ENCODE results near the gene PSEN2. TPM values are rescaled to one million over a fixed set of nuclear protein-coding genes. Genes with fewer than 3 reads are reported as not detected.

The PSEN2 gene
- total and polyA plus RNA-seq, 2 of the 8 experiments (the other 6 are each of a cell fraction or from before 2014, with no cell fraction given): 22.9 to 29.0 TPM

GRCh38 chr1:226871636-226872327 is 1.4 kb downstream of the PSEN2 start:
- H2BK120ac ChIP-seq (replicated peaks; ENCODE audit: low read depth, low read length): no peak overlapping the region
- H3K4me2 ChIP-seq (ENCODE audit: insufficient read depth in 1 of 2, low read depth in 2 of 2, low read length in 2 of 2): peak overlapping the region; percentile 80 to 81
- H3K4me1 ChIP-seq (replicated peaks in 1 of 4; ENCODE audit: control insufficient read depth in 3 of 4, insufficient read depth in 4 of 4, low read length in 3 of 4): peaks cover 4 to 15% (median 14%) of the 10 kb centered on the region in 4 experiments
- H3K18ac ChIP-seq (ENCODE audit: extremely low read depth, low read length): no peak overlapping the region
- H4K91ac ChIP-seq (replicated peaks; ENCODE audit: insufficient read length, low read length): no peak overlapping the region
- H4K5ac ChIP-seq (ENCODE audit: insufficient read length, low read depth, low read length): no peak overlapping the region
- no peak overlapping the region for H2AFZ ChIP-seq (ENCODE audit: low read length)
- peak overlapping the region; percentile 50 to 90 (median 54); a peak in 5 of 8 replicates for H3K4me3 ChIP-seq (ENCODE audit: extremely low read depth in 1 of 4, insufficient read depth in 2 of 4, low read depth in 3 of 4, low read length in 4 of 4)
- H3K79me2 ChIP-seq (ENCODE audit: control insufficient read depth in 1 of 2, insufficient read depth in 2 of 2, low read length in 2 of 2): no peaks in the 10 kb centered on the region
- H3K23me2 ChIP-seq (ENCODE audit: low read depth, low read length): peaks cover 10% of the 10 kb centered on the region; the same call in 1 of the 2 replicates
- H2AK5ac ChIP-seq (ENCODE audit: low read depth, low read length): no peak overlapping the region
- no peak overlapping the region for H3K56ac ChIP-seq (replicated peaks; ENCODE audit: insufficient read length, low read depth, low read length)
- ChIA-PET POLR2A (ENCODE audit: partially characterized antibody) (interaction anchor here (1.2 to 1.6 kb wide), 2 partner anchors 18 to 48 kb away, joined by 3 read pairs; no protein-coding TSS in a partner anchor), CTCF (ENCODE audit: partially characterized antibody) (interaction anchor here (1.0 to 1.5 kb wide), 4 partner anchors 12 to 50 kb away, joined by 3 to 4 read pairs (median 3); no protein-coding TSS in a partner anchor)
- H2BK20ac ChIP-seq (ENCODE audit: low read length): no peak overlapping the region
- no peak for FAIRE-seq
- no peak overlapping the region for H2BK15ac ChIP-seq (ENCODE audit: low read length)
- no peak overlapping the region for H2BK5ac ChIP-seq (ENCODE audit: low read depth, low read length)
- no peaks in the 10 kb centered on the region for H3K9me3 ChIP-seq (ENCODE audit: insufficient read depth in 2 of 2, low read depth in 1 of 2, low read length in 1 of 2)
- no peak overlapping the region for H3K23ac ChIP-seq (ENCODE audit: insufficient read length)
- no peak for DNase-seq (ENCODE audit: low read depth in 1 of 2, low spot score in 2 of 2)
- H3K36me3 ChIP-seq (ENCODE audit: control insufficient read depth in 2 of 4, insufficient read depth in 4 of 4, low read length in 3 of 4): peaks cover 0 to 2% (median under 1%) of the 10 kb centered on the region in 4 experiments; a peak in 2 of 8 replicates
- H3K27me3 ChIP-seq (replicated peaks in 1 of 4; ENCODE audit: control insufficient read depth in 3 of 4, extremely low read depth in 1 of 4, insufficient read depth in 3 of 4, low read length in 3 of 4): peaks cover 0 to 12% (median 5%) of the 10 kb centered on the region in 4 experiments; a peak in 4 of 7 replicates
- no peaks in the 10 kb centered on the region; the same call in none of the 2 replicates for H3K79me1 ChIP-seq (ENCODE audit: low read depth, low read length)
- no peaks in the 10 kb centered on the region for H4K20me1 ChIP-seq (replicated peaks in 1 of 2; ENCODE audit: control insufficient read depth in 1 of 2, insufficient read depth in 2 of 2, low read length in 2 of 2)
- H4K8ac ChIP-seq (ENCODE audit: extremely low read depth, insufficient read depth, low read length): no peak overlapping the region
- no peak overlapping the region for H3K9ac ChIP-seq (replicated peaks in 1 of 4; ENCODE audit: extremely low read depth in 1 of 4, low read depth in 3 of 4, low read length in 3 of 4)
- no peak overlapping the region for H3K14ac ChIP-seq (ENCODE audit: insufficient read length)
- H3K4ac ChIP-seq (replicated peaks; ENCODE audit: insufficient read length, low read depth, low read length): no peak overlapping the region
- 87% methylated on average over 13 of the region's 14 CpGs; no CpG with 5 or more reads in 1 of the 2 experiments for WGBS, 2 experiments (ENCODE audit: extremely low coverage in 1 of 2, insufficient coverage in 1 of 2, insufficient read length in 1 of 2, insufficient replicate concordance in 2 of 2, low coverage in 1 of 2, low lambda C conversion rate in 2 of 2, missing lambda C conversion rate in 1 of 2)
- no peak overlapping the region for H2BK12ac ChIP-seq (ENCODE audit: low read depth, low read length)
- no peak overlapping the region for H3K27ac ChIP-seq (ENCODE audit: low read depth, low read length)
